Astrocyte (in vitro differentiated cells and primary cell): Measurements from ENCODE around the gene RASAL1. TPM values are rescaled to one million over a fixed set of nuclear protein-coding genes. Genes with fewer than 3 reads are reported as not detected.

Experiments
- DNase-seq: peaks from one replicate; pipeline ENCODE4 v3.0.0-alpha.2; 2010; ENCODE audit warnings: low read depth
- FAIRE-seq: peaks from 2 replicates; lab custom pipeline; 2011; peaks lifted over from hg19 to GRCh38; lab: Jason Lieb, UNC
- H2AFZ ChIP-seq: 2 replicates; pipeline ENCODE4 v1.6.0; 2012; ENCODE audit warnings: low read depth, low read length, inconsistent platforms
- H3K27ac ChIP-seq: 2 replicates; pipeline ENCODE4 v1.5.1; 2011; ENCODE audit warnings: low read depth, low read length, inconsistent platforms
- H3K27me3 ChIP-seq: 2 replicates; pipeline ENCODE4 v1.6.0; 2011; ENCODE audit warnings: low read length, inconsistent platforms; ENCODE audit not compliant: insufficient read depth
- H3K36me3 ChIP-seq: 2 replicates; pipeline ENCODE4 v1.5.1; 2011; ENCODE audit warnings: low read length, inconsistent platforms; ENCODE audit not compliant: insufficient read depth
- H3K4me1 ChIP-seq: 2 replicates; pipeline ENCODE4 v1.5.1; 2011; ENCODE audit warnings: low read length, inconsistent platforms; ENCODE audit not compliant: insufficient read depth
- H3K4me2 ChIP-seq: 2 replicates; pipeline ENCODE4 v1.6.0; 2012; ENCODE audit warnings: low read length, inconsistent platforms
- H3K4me3 ChIP-seq: 2 replicates; pipeline ENCODE4 v1.5.1; 2011; ENCODE audit warnings: low read depth, mild to moderate bottlenecking, low read length, inconsistent platforms; ENCODE audit not compliant: insufficient read depth
- H3K79me2 ChIP-seq: 2 replicates; pipeline ENCODE4 v1.6.0; 2012; ENCODE audit warnings: mild to moderate bottlenecking, low read length, inconsistent platforms; ENCODE audit not compliant: insufficient read depth
- H3K9ac ChIP-seq: 2 replicates; pipeline ENCODE4 v1.6.0; 2012; ENCODE audit warnings: mild to moderate bottlenecking, low read length, inconsistent platforms
- H3K9me3 ChIP-seq: 2 replicates; pipeline ENCODE4 v1.5.1; 2012; ENCODE audit warnings: low read depth, mild to moderate bottlenecking, low read length, inconsistent platforms; ENCODE audit not compliant: insufficient read depth
- H4K20me1 ChIP-seq: 2 replicates; pipeline ENCODE4 v1.6.0; 2012; ENCODE audit warnings: low read length, inconsistent platforms; ENCODE audit not compliant: insufficient read depth
- H3K27ac Mint-ChIP-seq: one replicate; pipeline ENCODE4 v1.8.0; 2021; ENCODE audit warnings: mild to moderate bottlenecking, mixed read lengths; ENCODE audit not compliant: unreplicated experiment
- H3K27me3 Mint-ChIP-seq: one replicate; pipeline ENCODE4 v1.8.0; 2021; ENCODE audit warnings: low read depth, mixed read lengths; ENCODE audit not compliant: unreplicated experiment
- H3K36me3 Mint-ChIP-seq: one replicate; pipeline ENCODE4 v1.8.0; 2021; ENCODE audit warnings: low read depth, mixed read lengths; ENCODE audit not compliant: unreplicated experiment
- H3K4me1 Mint-ChIP-seq: one replicate; pipeline ENCODE4 v1.8.0; 2021; ENCODE audit warnings: low read depth, mixed read lengths; ENCODE audit not compliant: unreplicated experiment
- H3K4me3 Mint-ChIP-seq: one replicate; pipeline ENCODE4 v1.8.0; 2021; ENCODE audit warnings: mild to moderate bottlenecking, moderate library complexity, mixed read lengths; ENCODE audit not compliant: unreplicated experiment
- H3K9me3 Mint-ChIP-seq: one replicate; pipeline ENCODE4 v1.8.0; 2021; ENCODE audit warnings: mild to moderate bottlenecking, mixed read lengths; ENCODE audit not compliant: unreplicated experiment
- CTCF ChIP-seq: IDR thresholded peaks from 2 replicates; pipeline ENCODE4 v1.5.1; 2011; ENCODE audit warnings: low read depth, mild to moderate bottlenecking, inconsistent platforms, low read length, moderate library complexity; ENCODE audit not compliant: insufficient read depth
- EZH2 ChIP-seq: IDR thresholded peaks from 2 replicates; pipeline ENCODE4 v1.6.1; 2012; ENCODE audit warnings: mild to moderate bottlenecking, low read length, inconsistent platforms; ENCODE audit not compliant: insufficient read depth
- total RNA-seq: library from RNA; stranded (reverse); gene quantifications from 2 replicates; pipeline ENCODE4 v1.2.1, GENCODE V29; 2021

RASAL1 gene
- total RNA-seq, 1 donor from 2014 or later, result 0.48 TPM

- H3K9me3 ChIP-seq, result no peaks in the 10 kb centered on the region
Measured at GRCh38 chr12:113136990-113137511, 1.5 kb upstream of the RASAL1 start.

GRCh38 chr12:113136128-113136989 is 798 bp upstream of the RASAL1 start:
- Histone ChIP-seq H3K79me2 (no peaks in the 10 kb centered on the region), H3K4me1 (peaks cover 4% of the 10 kb centered on the region), H3K4me3 (no peak overlapping the region), H3K36me3 (no peaks in the 10 kb centered on the region), H3K9ac (no peak overlapping the region), H3K4me2 (peak overlapping the region; percentile 41), H4K20me1 (no peaks in the 10 kb centered on the region), H3K27ac (no peak overlapping the region), H3K9me3 (no peaks in the 10 kb centered on the region), H3K27me3 (peaks cover 12% of the 10 kb centered on the region), H2AFZ (no peak overlapping the region)
- Mint-ChIP-seq H3K4me1 (no peaks in the 10 kb centered on the region), H3K36me3 (peaks cover 2% of the 10 kb centered on the region), H3K4me3 (no peak overlapping the region), H3K27ac (peak overlapping the region; percentile 26), H3K27me3 (peaks cover 45% of the 10 kb centered on the region), H3K9me3 (peaks cover 3% of the 10 kb centered on the region)
- FAIRE-seq, result no peak
- DNase-seq, result no peak
- no peak for TF ChIP-seq EZH2
- TF ChIP-seq CTCF, result no peak

More at GRCh38 chr12:113136990-113137511, 1.5 kb upstream of the RASAL1 start:
- peaks cover 40% of the 10 kb centered on the region for H3K27me3 Mint-ChIP-seq
- Histone ChIP-seq H3K4me2 (no peak overlapping the region), H4K20me1 (no peaks in the 10 kb centered on the region), H3K79me2 (no peaks in the 10 kb centered on the region), H3K27ac (no peak overlapping the region), H3K36me3 (no peaks in the 10 kb centered on the region), H3K4me1 (peaks cover 4% of the 10 kb centered on the region), H3K27me3 (peaks cover 9% of the 10 kb centered on the region), H3K9ac (no peak overlapping the region), H2AFZ (no peak overlapping the region), H3K4me3 (no peak overlapping the region)
- no peak for DNase-seq
- H3K27ac Mint-ChIP-seq, result no peak overlapping the region
- no peaks in the 10 kb centered on the region for H3K4me1 Mint-ChIP-seq
- H3K4me3 Mint-ChIP-seq, result no peak overlapping the region
- TF ChIP-seq CTCF (no peak), EZH2 (no peak)
- peaks cover 3% of the 10 kb centered on the region for H3K9me3 Mint-ChIP-seq
- H3K36me3 Mint-ChIP-seq, result no peaks in the 10 kb centered on the region
- FAIRE-seq, result no peak
